Fibroblast of the aortic adventitia (primary cell): Measurements from ENCODE around the gene AFF3. TPM values are rescaled to one million over a fixed set of nuclear protein-coding genes. Genes with fewer than 3 reads are reported as not detected.

Source experiments
- DNase-seq: peaks from one replicate; pipeline ENCODE4 v3.0.0-alpha.2; 2010; ENCODE audit warnings: low read depth
- H3K4me3 ChIP-seq: 2 replicates; pipeline ENCODE4 v1.5.1; 2011; ENCODE audit warnings: low read depth, mild to moderate bottlenecking, control low read depth, low read length, moderate library complexity
- total RNA-seq: library from RNA; depleted of rRNA; stranded (reverse); fragments of >200 nt; gene quantifications from 2 replicates; pipeline ENCODE4 v1.2.3, GENCODE V29; 2012; ENCODE audit warnings: low replicate concordance
- TF ChIP-seq, protein P1 (sequence below): IDR thresholded peaks from 2 replicates; pipeline ENCODE4 v1.5.1; 2011; ENCODE audit warnings: mild to moderate bottlenecking, low read length, control low read depth, inconsistent platforms; ENCODE audit not compliant: insufficient read depth

AFF3 gene
- total RNA-seq, 1 donor = 4.2 TPM

DNA sequence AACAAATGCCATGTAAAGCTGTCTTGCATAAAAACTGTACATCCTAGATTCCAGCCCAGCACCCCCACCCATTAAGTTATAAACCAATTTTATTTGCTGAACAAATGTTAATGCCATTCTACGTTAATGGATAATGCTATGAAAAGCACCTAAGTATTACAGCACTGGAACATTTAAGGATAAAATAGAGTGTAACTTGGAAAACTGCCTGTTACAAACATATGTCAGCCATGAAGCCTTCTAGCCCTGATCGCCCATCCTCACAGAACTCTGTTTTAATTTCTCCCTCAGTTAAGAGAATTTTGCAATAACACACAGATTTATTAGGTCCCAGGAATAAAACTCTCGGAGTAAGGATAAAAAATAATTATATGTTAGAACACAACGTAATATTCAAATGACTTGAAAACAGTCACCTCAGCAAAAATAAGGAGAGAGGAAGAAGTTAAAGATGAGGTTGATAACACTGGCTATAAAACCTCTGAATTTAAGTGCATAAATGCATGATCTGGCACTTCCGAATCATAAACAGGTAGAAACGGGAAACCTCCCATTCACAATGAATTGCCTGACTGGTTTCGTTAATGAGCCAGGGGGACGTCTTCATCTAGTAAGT, 308.7 kb downstream of the AFF3 start:
- H3K4me3 ChIP-seq = no peak overlapping the region
- no peak for DNase-seq
- TF ChIP-seq, protein P1, sequence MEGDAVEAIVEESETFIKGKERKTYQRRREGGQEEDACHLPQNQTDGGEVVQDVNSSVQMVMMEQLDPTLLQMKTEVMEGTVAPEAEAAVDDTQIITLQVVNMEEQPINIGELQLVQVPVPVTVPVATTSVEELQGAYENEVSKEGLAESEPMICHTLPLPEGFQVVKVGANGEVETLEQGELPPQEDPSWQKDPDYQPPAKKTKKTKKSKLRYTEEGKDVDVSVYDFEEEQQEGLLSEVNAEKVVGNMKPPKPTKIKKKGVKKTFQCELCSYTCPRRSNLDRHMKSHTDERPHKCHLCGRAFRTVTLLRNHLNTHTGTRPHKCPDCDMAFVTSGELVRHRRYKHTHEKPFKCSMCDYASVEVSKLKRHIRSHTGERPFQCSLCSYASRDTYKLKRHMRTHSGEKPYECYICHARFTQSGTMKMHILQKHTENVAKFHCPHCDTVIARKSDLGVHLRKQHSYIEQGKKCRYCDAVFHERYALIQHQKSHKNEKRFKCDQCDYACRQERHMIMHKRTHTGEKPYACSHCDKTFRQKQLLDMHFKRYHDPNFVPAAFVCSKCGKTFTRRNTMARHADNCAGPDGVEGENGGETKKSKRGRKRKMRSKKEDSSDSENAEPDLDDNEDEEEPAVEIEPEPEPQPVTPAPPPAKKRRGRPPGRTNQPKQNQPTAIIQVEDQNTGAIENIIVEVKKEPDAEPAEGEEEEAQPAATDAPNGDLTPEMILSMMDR = no peak

DNA sequence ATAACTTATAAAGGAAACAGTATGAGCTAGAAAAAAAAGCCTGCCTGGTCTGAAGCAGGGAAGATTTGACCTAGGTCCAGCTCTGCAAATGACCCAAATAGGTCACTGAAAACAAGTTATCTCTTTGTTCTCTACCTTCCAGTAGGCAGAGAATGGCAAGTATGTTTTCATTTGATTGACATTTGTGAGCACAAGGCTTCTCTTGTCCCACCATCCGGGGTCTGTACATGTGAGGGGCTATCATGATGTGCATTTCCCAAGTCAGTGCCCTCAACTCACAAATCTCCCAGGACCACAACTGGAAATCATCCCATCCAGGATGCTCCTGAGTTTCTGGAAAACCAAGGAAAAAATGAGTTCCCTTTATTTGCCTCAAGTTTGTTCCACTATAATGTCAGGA, 309.5 kb downstream of the AFF3 start:
- no peak overlapping the region for H3K4me3 ChIP-seq
- DNase-seq = no peak
- TF ChIP-seq, protein P1 = no peak

DNA sequence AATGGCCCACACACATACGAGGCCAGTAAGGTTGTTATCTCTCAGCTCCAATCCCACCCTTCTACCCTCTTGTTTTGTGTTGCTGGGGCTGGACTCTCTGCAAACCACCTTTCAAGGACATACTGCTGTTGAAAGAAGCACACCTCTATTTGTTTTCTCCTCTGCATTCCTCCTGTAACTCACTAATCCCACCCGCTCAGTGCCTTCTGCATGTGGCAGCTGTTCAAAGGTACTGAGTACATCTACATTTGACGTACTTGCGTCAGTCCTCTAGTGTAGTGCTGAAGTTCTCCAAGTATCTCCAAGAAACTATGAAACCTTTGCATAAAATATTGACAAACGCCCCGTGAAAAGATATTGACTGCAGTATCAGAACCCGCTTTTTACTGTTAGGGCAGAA, 310.6 kb downstream of the AFF3 start:
- no peak for DNase-seq
- H3K4me3 ChIP-seq = no peak overlapping the region
- TF ChIP-seq, protein P1 = no peak

DNA sequence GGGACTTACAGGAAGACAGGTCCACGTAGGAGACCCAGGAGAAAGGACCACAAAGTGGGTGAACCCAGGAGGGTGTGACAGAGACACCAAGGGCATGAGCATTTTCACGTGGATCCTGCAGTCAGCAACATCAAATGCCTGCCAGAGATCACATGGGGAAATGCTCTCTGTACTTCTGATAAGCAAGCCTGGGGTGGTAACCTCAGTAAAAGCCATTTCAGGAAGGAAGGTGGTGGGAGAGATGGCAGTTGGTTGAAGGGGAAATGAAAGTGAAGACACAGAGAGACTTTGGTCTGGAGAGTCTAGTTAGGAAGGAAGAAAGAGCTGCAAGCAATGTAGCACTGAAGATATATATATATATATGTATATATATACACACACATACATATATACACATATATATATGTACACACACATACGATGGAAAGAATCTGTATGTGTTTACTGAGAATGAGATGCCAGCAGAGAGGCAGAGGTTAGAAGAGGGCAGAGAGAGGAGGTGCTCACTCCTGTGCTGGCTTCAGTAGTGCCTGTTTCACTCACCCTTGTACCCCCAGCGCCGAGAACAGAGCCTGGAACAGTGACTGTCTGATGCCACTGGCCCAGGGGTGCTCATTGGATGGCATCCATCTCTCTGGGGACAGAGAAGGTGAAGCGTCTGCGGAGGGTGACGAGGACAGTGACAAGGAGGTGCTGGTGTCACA, 314.9 kb downstream of the AFF3 start:
- TF ChIP-seq, protein P1 = no peak
- no peak for DNase-seq
- no peak overlapping the region for H3K4me3 ChIP-seq

DNA sequence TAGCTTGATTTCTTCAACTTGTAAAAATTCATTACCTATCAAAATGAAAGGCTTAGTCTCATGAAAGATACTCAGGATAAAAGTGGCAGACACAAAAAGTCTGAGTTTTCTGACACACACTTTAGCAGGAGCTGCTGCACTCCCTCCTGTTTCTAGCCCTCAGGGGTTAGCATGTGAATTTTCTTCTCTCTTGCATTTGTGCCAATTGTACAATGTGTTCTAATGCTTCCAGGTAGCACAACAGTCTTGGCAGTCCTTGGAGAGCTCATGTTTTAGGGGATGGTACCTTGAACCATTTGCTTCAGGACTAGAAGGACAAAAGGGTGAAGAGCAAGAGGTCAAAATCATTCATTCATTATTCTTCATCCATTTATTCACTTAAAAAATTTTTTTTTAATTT, 316.8 kb downstream of the AFF3 start:
- H3K4me3 ChIP-seq = no peak overlapping the region
- DNase-seq = no peak
- TF ChIP-seq, protein P1 = no peak

DNA sequence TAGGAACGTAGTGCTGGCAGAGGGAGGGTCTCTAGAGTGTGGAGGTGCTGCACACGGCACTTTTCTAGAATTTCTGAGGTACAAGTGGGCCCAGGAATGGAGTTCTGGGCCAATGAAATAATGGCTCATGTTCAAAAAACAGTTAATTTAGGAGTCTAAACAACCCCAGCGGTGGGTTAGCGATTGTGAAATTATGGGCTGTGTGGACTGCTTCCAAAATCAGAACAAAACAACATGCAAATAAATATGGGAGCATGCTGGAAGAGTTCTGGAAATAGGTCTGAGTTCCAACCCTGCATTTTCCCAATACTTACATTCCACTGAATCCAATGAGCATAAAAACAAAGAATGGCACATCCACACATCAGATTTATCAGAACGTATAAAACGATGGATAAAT, 317.6 kb downstream of the AFF3 start:
- no peak overlapping the region for H3K4me3 ChIP-seq
- no peak for DNase-seq
- TF ChIP-seq, protein P1 = no peak
